ENCODE results near the gene SEC24B.

Gene SEC24B

DNA sequence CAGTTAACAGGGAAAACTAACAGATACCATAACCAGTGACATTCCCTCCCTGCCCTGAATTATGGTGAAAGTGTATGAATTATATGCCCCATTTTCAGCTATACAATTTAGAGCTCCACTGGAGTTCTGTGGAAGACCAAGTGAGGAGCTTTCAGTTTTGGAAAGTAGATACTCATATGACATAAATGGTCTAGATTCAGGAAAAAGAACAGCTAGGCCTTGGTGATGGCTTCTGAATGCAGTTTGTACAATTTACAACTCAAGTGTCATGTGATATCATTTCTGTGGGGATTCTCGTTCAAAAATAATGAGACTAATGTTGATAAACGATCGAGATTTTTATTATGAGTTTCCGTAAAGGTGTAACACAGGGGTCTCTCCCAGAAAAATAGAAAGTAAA is 8.2 kb upstream of the SEC24B start:
- TF ChIP-seq FOXP2 (optimal IDR thresholded peaks at IDR 0.05; ENCODE audit: borderline replicate concordance, extremely low read depth, extremely low read length, insufficient read depth) (no peak), SIN3A (IDR thresholded peaks at IDR 0.05; ENCODE audit: borderline replicate concordance, insufficient read depth, low read length) (no peak), REST (IDR thresholded peaks at IDR 0.05; ENCODE audit: insufficient read depth in 1 of 2, low read depth in 2 of 2, low read length in 2 of 2) (no peak), TAF1 (IDR thresholded peaks at IDR 0.05; ENCODE audit: borderline replicate concordance, insufficient read depth, low read length) (no peak)

DNA sequence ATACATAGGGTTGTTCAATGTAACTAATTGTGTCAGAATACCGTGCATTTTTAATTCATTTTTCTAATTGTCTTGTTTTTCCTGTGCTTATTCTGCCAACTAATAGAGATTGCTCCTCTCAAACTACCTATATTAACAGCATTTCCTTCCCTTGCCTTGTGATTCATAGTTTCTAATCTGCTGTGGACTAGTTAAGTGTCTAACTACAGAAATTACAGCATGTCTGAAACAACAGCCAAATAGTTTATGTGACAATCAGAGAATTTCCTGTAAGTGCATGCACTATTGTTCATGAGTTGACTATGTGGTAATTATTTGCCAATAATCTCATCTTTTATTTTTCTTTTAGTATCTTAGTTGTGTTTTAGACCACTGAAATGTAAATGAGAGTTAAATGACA is 4.1 kb upstream of the SEC24B start:
- TF ChIP-seq TAF1 (IDR thresholded peaks at IDR 0.05; ENCODE audit: borderline replicate concordance, insufficient read depth, low read length) (no peak), REST (IDR thresholded peaks at IDR 0.05; ENCODE audit: insufficient read depth in 1 of 2, low read depth in 2 of 2, low read length in 2 of 2) (no peak), FOXP2 (optimal IDR thresholded peaks at IDR 0.05; ENCODE audit: borderline replicate concordance, extremely low read depth, extremely low read length, insufficient read depth) (no peak), SIN3A (IDR thresholded peaks at IDR 0.05; ENCODE audit: borderline replicate concordance, insufficient read depth, low read length) (no peak), POLR2AphosphoS5 (IDR thresholded peaks at IDR 0.05; ENCODE audit: low read depth, low read length) (no peak)

DNA sequence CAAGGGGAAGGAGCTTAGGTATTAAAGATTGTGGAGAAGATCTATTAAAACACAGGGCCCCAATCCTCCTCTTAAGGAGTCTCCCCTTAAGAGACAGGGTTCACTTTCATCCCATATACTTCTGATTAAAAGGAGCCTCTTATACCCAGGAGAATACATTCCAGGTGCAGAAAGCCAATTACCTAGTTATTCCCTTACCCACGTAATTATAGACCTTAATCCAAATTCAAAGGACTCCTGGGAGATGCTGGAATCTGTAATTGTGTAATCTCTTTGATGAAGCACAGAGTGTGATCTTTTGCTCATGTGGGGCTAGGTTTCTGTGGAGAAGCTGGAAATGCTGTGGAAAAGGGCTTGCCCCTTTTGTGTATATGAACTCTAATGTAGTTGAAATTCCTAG is 1.4 kb upstream of the SEC24B start:
- TF ChIP-seq POLR2AphosphoS5 (IDR thresholded peaks at IDR 0.05; ENCODE audit: low read depth, low read length), result no peak
- no peak for TF ChIP-seq TAF1 (IDR thresholded peaks at IDR 0.05; ENCODE audit: borderline replicate concordance, insufficient read depth, low read length)
- TF ChIP-seq REST (IDR thresholded peaks at IDR 0.05; ENCODE audit: insufficient read depth in 1 of 2, low read depth in 2 of 2, low read length in 2 of 2), result no peak
- no peak for TF ChIP-seq FOXP2 (optimal IDR thresholded peaks at IDR 0.05; ENCODE audit: borderline replicate concordance, extremely low read depth, extremely low read length, insufficient read depth)
- no peak for TF ChIP-seq SIN3A (IDR thresholded peaks at IDR 0.05; ENCODE audit: borderline replicate concordance, insufficient read depth, low read length)

DNA sequence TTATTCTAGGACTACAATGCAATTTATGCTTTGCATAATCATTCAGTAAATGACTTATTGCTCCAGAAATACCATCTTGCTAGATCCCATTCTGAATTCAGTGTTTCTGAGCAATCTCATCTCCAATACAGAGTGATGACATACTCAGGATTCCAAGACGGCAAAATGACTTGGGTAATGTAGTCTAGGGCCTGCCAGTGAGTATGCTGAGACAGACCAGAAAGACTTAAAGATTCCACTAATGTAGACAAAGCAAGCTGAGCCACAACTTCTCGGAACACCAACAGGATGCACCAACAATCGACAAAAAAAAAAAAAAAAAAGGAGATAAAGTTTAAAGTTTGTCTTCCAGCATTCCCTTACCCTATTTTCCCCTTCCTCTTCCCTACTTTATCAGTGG is 919 bp upstream of the SEC24B start:
- TF ChIP-seq REST (IDR thresholded peaks at IDR 0.05; ENCODE audit: insufficient read depth in 1 of 2, low read depth in 2 of 2, low read length in 2 of 2), result no peak
- TF ChIP-seq SIN3A (IDR thresholded peaks at IDR 0.05; ENCODE audit: borderline replicate concordance, insufficient read depth, low read length), result no peak
- no peak for TF ChIP-seq TAF1 (IDR thresholded peaks at IDR 0.05; ENCODE audit: borderline replicate concordance, insufficient read depth, low read length)
- TF ChIP-seq FOXP2 (optimal IDR thresholded peaks at IDR 0.05; ENCODE audit: borderline replicate concordance, extremely low read depth, extremely low read length, insufficient read depth), result no peak
- TF ChIP-seq POLR2AphosphoS5 (IDR thresholded peaks at IDR 0.05; ENCODE audit: low read depth, low read length), result no peak

Data from PFSK-1 (cell line).